ENCODE measurements around the gene GARIN3. TPM values are rescaled to one million over a fixed set of nuclear protein-coding genes. Genes with fewer than 3 reads are reported as not detected.

The GARIN3 gene
- polyA plus RNA-seq, 1 of the 3 experiments (the other 2 are of a cell fraction): not detected

GRCh38 chr5:157188270-157188669, 22.2 kb upstream of the GARIN3 start:
- Histone ChIP-seq H3K4me3 (ENCODE audit: low read depth in 2 of 2, low read length in 1 of 2) (no peak overlapping the region), H3K9ac (no peak overlapping the region), H2AFZ (ENCODE audit: low read depth) (no peak overlapping the region), H3K27me3 (ENCODE audit: insufficient read depth) (no peaks in the 10 kb centered on the region; the same call in 1 of the 2 replicates), H3K9me2 (no peaks in the 10 kb centered on the region), H3F3A (replicated peaks; ENCODE audit: insufficient read depth) (no peaks in the 10 kb centered on the region), H3K27ac (ENCODE audit: low read depth in 2 of 2, low read length in 1 of 2) (no peak overlapping the region), H3K79me2 (ENCODE audit: insufficient read depth) (no peaks in the 10 kb centered on the region), H3K4me1 (ENCODE audit: control insufficient read depth in 1 of 2, insufficient read depth in 2 of 2, low read depth in 1 of 2, low read length in 1 of 2) (no peaks in the 10 kb centered on the region), H3K36me3 (replicated peaks in 1 of 2; ENCODE audit: control insufficient read depth in 1 of 2, insufficient read depth in 2 of 2, low read length in 1 of 2) (no peaks in the 10 kb centered on the region), H4K20me1 (ENCODE audit: insufficient read depth) (no peaks in the 10 kb centered on the region), H3K4me2 (no peak overlapping the region), H3K9me3 (no peaks in the 10 kb centered on the region)
- CTCF ChIA-PET: no interaction called here
- no peak for DNase-seq
- TF ChIP-seq POLR2AphosphoS5 (IDR thresholded peaks at IDR 0.05; ENCODE audit: low read depth, low read length): no peak
- TF ChIP-seq NFIC (IDR thresholded peaks at IDR 0.05; ENCODE audit: borderline replicate concordance): no peak
- TF ChIP-seq FOSL2 (IDR thresholded peaks at IDR 0.05; ENCODE audit: borderline replicate concordance, low read depth): no peak
- no peak for TF ChIP-seq RXRA (IDR thresholded peaks at IDR 0.05; ENCODE audit: borderline replicate concordance, low read depth)
- no peak for TF ChIP-seq ZBTB33 (IDR thresholded peaks at IDR 0.05; ENCODE audit: borderline replicate concordance, low read depth)
- POLR2A ChIA-PET: no interaction called here

GRCh38 chr5:157187046-157187754, 21.1 kb upstream of the GARIN3 start:
- H3K9me2 ChIP-seq: no peaks in the 10 kb centered on the region
- ChIA-PET CTCF (no interaction called here), POLR2A (no interaction called here)
- no peaks in the 10 kb centered on the region for H3K4me1 ChIP-seq (ENCODE audit: control insufficient read depth in 1 of 2, insufficient read depth in 2 of 2, low read depth in 1 of 2, low read length in 1 of 2)
- no peaks in the 10 kb centered on the region for H3F3A ChIP-seq (replicated peaks; ENCODE audit: insufficient read depth)
- no peak for DNase-seq
- no peak overlapping the region for H3K4me3 ChIP-seq (ENCODE audit: low read depth in 2 of 2, low read length in 1 of 2)
- no peaks in the 10 kb centered on the region for H3K36me3 ChIP-seq (replicated peaks in 1 of 2; ENCODE audit: control insufficient read depth in 1 of 2, insufficient read depth in 2 of 2, low read length in 1 of 2)
- no peaks in the 10 kb centered on the region for H3K79me2 ChIP-seq (ENCODE audit: insufficient read depth)
- no peaks in the 10 kb centered on the region for H3K9me3 ChIP-seq
- 16% methylated on average over 5 of the region's 5 CpGs for WGBS (ENCODE audit: low lambda C conversion rate)
- H3K4me2 ChIP-seq: no peak overlapping the region
- TF ChIP-seq ZBTB33 (IDR thresholded peaks at IDR 0.05; ENCODE audit: borderline replicate concordance, low read depth): no peak
- TF ChIP-seq TCF12 (IDR thresholded peaks at IDR 0.05): no peak
- no peak for TF ChIP-seq RAD21 (IDR thresholded peaks at IDR 0.05; ENCODE audit: low read length)
- no peak for TF ChIP-seq SMC3 (IDR thresholded peaks at IDR 0.05; ENCODE audit: low read depth, low read length)
- no peak for TF ChIP-seq FOXJ3 (CRISPR knock-in tag; IDR thresholded peaks at IDR 0.05)
- TF ChIP-seq REST (IDR thresholded peaks at IDR 0.05; ENCODE audit: low read depth, low read length): no peak
- H3K27me3 ChIP-seq (ENCODE audit: insufficient read depth): no peaks in the 10 kb centered on the region; the same call in 1 of the 2 replicates
- H2AFZ ChIP-seq (ENCODE audit: low read depth): no peak overlapping the region
- H3K9ac ChIP-seq: no peak overlapping the region
- no peak overlapping the region for H3K27ac ChIP-seq (ENCODE audit: low read depth in 2 of 2, low read length in 1 of 2)
- H4K20me1 ChIP-seq (ENCODE audit: insufficient read depth): no peaks in the 10 kb centered on the region
